ENCODE results near the gene ZNF3.

The ZNF3 gene

GRCh38 chr7:100107890-100108289 lies 26.4 kb upstream of the ZNF3 start:
- no peak for DNase-seq

- DNase-seq = no peak
These were observed 25.7 kb upstream of the ZNF3 start for GRCh38 chr7:100107125-100107737.

GRCh38 chr7:100106633-100107032 lies 25.1 kb upstream of the ZNF3 start:
- no peak for DNase-seq

DNA sequence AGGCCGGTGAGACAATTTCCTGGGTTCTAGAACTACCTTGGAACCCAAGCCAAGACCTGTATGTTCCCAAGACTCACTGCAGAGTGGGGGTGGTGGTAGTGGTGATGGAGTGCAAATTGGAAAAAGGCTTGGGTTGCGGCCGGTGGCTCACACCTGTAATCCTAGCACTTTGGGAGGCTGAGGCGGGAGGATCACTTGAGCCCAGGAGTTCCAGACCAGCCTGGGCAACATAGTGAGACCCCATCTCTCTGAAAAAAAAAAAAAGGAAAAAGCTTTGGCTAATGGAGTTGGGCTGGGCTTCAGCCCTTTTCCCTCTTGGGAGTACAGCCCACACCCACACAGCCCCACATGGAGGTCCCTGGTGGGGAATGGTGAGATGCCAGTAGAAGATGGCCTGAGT lies 24.0 kb upstream of the ZNF3 start:
- DNase-seq = no peak

DNA sequence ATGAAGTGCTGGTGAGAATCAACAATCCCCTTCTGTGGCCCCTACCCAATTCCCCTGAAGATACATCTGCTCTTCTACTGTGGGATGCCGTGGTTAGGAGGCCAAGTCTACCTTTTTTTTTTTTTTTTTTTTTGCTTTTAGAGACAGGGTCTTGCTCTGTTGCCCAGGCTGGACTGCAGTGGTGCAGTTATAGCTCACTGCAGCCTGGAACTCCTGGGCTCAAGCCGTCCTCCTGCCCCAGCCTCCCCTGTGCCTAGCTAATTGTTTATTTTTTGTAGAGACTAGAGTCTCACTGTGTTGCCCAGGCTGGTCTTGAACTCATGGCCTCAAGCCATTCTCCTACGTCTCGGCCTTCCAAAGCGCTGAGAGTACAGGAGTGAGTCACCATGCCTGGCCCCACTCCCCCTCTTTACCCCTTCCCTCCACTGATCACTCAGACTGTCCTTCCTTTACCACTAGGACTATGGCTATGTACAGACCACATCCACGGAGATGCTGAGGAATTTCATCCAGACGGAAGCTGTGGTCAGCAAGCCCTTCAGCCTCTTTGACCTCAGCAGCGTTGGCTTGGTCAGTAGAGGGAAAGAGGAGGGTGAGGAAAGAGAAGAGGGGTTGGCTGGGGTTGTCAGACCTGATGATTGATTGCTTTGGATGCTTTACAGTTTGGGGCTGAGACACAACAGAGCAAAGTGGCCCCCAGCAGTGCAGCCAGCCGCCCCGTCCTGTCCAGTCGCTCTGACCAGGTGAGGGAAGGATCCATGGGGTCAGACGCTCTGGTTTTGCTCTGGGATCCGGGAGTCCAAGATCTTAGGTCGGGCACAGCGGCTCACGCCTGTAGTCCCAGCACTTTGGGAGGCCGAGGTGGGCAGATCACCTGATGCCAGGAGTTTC lies 21.7 kb upstream of the ZNF3 start:
- DNase-seq = no peak

GRCh38 chr7:100101016-100101862 lies 19.7 kb upstream of the ZNF3 start, which contains the start of the genes AP4M1 and MCM7:
Gene AP4M1, plus strand, starts transcription at chr7:100101643. Its CDS starts 72 bp downstream, at chr7:100101715.
Gene MCM7, minus strand, starts transcription at chr7:100101397. Its CDS starts 103 bp downstream, at chr7:100101294.
- DNase-seq = peak; percentile 99

- DNase-seq = peak; percentile 96
These were observed 19.0 kb upstream of the ZNF3 start for GRCh38 chr7:100100420-100101015.

- no peak for DNase-seq
These were observed 17.9 kb upstream of the ZNF3 start for GRCh38 chr7:100099452-100099851.

- no peak for DNase-seq
These were observed 17.4 kb upstream of the ZNF3 start for GRCh38 chr7:100098913-100099312.

DNA sequence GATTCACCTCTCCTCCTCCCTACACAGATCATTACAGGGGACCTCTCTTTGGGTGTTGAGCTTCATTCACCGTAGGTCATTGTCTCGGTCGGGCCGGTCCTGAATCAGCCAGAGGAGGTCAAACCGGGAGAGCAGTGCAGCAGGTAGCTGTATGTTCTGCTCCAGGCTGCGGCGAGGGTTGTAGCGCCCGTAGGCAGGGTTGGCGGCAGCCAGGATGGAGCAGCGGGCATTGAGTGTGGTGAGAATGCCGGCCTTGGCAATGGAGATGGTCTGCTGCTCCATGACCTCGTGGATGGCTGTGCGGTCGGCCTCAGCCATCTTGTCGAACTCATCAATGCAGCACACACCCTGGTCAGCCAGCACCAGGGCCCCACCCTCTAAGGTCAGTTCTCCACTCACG lies 14.2 kb upstream of the ZNF3 start:
- DNase-seq = no peak

GRCh38 chr7:100095289-100095688 lies 13.8 kb upstream of the ZNF3 start:
- no peak for DNase-seq

DNA sequence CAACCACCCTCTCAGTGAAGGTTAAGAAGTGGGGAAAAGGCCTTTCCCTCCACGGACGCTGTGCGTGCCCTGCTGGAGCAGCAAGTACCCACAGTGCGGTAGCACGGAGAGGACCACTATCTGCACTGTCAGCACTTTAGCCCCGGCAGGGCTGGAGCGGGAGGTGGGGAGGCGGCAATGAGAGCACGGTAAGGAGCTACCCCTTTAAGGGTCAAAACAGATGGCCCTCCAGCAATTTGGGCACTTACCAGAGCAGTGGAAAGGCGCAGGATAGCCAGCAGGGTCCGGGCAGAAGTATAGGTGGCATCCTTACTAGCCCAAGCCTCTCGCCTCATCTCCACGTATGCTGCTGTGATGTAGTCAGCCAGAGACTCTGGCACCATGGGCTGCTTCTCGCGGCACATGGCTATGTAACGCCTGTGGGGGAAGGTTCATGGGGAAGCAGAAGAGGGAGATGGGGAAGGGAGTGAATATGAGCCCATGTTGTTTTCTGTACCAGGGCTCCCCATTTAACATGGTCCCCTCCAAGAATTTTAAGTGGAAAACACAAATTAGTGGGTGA lies 12.5 kb upstream of the ZNF3 start:
- DNase-seq = no peak

DNA sequence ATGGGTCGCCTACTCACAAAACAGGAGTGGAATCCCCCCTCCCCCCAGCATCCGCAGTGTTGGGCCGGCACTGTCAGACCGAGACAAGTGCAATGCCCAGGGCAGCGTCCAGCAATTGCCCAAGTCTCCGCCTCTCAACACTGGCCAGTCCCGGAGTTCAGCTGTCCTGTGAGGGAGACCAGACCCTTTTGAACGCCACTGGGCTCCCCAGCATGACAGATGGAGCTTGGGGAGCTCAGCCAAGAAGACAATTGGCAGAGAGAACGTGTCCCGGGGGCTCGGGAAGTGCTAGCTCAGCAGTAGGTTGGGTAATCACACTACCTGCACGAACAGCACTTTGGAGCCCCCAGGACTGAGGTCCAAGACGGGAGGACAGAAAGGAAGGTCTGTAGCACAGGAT lies 12.0 kb upstream of the ZNF3 start:
- no peak for DNase-seq

- DNase-seq = no peak
These were observed 11.5 kb upstream of the ZNF3 start for GRCh38 chr7:100093054-100093453.

DNA sequence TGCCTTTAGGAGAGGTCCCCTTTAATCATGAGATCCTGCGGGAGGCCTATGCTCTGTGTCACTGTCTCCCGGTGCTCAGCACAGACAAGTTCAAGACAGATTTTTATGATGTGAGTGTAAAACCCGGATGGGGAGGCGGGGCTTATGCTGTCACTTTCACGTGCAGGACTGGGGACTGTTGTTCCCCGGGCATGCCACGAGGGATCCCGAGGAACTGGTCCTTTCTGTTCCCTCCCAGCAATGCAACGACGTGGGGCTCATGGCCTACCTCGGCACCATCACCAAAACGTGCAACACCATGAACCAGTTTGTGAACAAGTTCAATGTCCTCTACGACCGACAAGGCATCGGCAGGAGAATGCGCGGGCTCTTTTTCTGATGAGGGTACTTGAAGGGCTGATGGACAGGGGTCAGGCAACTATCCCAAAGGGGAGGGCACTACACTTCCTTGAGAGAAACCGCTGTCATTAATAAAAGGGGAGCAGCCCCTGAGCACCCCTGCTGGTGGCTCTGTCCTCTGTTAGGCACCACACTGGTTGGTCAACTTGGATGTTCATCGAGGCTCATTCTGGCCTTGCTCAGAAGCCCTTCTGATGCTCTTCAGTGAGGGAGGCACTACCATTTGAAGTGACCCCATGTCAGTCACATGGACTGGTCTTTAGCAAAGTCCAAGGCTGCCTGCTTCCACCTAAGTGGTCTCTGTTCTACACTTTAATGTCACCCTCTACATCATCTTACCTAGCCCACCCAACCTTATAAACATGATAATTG lies 10.1 kb upstream of the ZNF3 start:
- DNase-seq = no peak

DNA sequence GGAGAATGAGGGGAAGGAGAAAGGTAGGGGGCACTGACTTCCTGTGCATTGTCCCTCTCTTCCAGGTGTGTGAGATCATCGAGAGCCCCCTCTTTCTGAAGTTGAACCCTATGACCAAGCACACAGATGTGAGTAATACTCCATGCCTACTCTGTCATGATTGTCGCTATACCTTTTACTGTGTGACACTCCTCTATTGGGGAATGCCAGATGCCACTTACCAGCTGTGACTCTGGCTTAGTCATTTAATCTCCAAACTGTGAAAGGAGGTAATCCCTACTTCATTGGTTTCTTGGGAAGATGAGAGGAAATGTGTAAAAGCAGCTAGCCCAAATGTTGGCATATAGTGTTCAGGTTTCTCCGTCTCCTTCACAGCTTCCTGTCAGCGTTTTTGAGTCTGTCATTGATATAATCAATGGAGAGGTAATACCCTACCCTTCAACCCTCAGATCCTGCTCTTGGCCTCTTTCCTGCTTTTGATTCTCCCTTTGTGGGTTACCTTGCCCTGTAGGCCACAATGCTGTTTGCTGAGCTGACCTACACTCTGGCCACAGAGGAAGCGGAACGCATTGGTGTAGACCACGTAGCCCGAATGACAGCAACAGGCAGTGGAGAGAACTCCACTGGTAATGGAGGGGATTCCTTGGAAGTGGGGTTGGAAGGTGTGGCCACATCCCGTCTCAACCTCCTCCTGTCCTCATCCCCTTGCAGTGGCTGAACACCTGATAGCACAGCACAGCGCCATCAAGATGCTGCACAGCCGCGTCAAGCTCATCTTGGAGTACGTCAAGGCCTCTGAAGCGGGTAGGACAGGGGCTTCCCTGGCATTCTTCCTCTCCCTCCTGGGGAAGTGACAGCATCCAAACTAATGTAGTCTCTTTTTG lies 9.2 kb upstream of the ZNF3 start:
- no peak for DNase-seq

DNA sequence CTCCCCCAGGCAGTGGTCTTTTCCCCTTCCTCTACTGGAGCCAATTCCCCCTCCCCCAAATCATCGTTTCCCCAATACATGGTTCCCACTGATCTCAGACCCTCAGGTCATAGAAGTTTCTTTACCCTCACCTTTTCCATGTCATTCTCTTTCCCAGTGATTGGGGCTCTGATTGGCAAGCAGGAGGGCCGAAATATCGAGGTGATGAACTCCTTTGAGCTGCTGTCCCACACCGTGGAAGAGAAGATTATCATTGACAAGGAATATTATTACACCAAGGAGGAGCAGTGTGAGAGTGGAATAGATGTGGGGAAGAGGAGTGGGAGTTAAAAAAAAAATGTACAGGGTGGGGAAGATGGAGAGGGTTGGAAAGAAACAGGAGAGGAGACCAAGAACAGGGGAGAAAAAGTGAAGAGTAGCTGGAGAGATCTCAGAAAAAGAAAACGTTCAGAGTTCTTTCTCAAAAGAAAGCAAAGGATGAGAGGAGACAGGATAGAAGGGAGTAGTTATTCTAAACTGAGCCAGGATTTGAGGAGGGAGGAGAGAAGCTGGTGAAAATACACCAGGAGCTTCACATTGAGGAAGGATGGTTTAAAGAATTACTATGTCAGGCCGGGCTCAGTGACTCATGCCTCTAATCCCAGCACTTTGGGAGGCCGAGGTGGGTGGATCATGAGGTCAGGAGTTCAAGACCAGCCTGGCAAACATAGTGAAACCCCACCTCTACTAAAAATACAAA lies 8.1 kb upstream of the ZNF3 start:
- no peak for DNase-seq

- DNase-seq = peak; percentile 87
These were observed 7.3 kb upstream of the ZNF3 start, which contains the start of gene COPS6 for GRCh38 chr7:100088621-100089457. Gene COPS6, plus strand, starts transcription at chr7:100088969. Its CDS starts 22 bp downstream, at chr7:100088991.

DNA sequence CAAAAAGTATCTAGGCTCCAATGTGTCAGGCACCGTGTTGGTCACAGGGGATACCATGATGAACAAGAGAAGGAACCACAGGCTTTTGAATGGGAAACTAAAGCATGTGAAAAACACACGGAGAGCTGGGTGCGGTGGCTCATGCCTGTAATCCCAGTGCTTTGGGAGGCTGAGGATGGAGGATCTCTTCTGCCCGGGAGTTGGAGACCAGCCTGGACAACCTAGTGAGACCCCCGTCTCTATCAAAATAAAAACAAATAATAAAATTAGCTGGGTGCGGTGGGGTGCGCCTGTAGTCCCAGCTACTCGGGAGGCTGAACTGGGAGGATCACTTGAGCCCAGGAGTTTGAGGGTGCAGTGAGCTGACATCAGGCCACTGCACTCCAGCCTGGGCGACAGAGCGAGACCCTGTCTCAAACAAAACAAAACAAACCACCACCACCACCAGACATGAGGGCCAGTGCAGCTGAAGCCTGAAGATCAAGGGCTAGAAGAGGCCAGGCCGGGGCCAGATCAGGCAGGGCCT lies 6.6 kb upstream of the ZNF3 start:
- DNase-seq = no peak

Measured in femur (tissue), 1 donor.